Activated CD4-positive, alpha-beta memory T cell treated with anti-CD3 and anti-CD28 coated beads, Interleukin-2, amount 10 ng/mL, durations not matched to agents 7 days and 5 days (primary cell): ENCODE data around the gene C1D. TPM values are rescaled to one million over a fixed set of nuclear protein-coding genes. Genes with fewer than 3 reads are reported as not detected.
"Not testable (repeated sequence)": the region's sequence is repeated elsewhere in the genome, so short reads cannot be mapped to it uniquely, and the experiment has no call there.

Experiments
- CTCF ChIA-PET: fragments of 350-600 bp; sonication (Branson Sonifier 250); formaldehyde crosslinking; loops from one replicate; lab custom pipeline; 2021; ENCODE audit warnings: antibody characterized with exemption, inconsistent platforms; lab: Charles Lee
- POLR2A ChIA-PET: fragments of 350-600 bp; sonication (Branson Sonifier 250); formaldehyde crosslinking; loops from one replicate; lab custom pipeline; 2021; ENCODE audit warnings: antibody characterized with exemption; lab: Charles Lee
- DNase-seq: peaks from one replicate; pipeline ENCODE4 v3.0.0-alpha.2; 2020
- H3K27ac Mint-ChIP-seq: one replicate; pipeline ENCODE4 v1.8.0; 2021; ENCODE audit warnings: mild to moderate bottlenecking, mixed read lengths
- H3K27me3 Mint-ChIP-seq: one replicate; pipeline ENCODE4 v1.8.0; 2021; ENCODE audit warnings: mixed read lengths
- H3K36me3 Mint-ChIP-seq: one replicate; pipeline ENCODE4 v1.8.0; 2021; ENCODE audit warnings: low read depth, mixed read lengths
- H3K4me1 Mint-ChIP-seq: one replicate; pipeline ENCODE4 v1.8.0; 2021; ENCODE audit warnings: mixed read lengths
- H3K4me3 Mint-ChIP-seq: one replicate; pipeline ENCODE4 v1.8.0; 2021; ENCODE audit warnings: mild to moderate bottlenecking, mixed read lengths
- H3K9me3 Mint-ChIP-seq: one replicate; pipeline ENCODE4 v1.8.0; 2021; ENCODE audit warnings: mixed read lengths
- total RNA-seq, 2 experiments: library from RNA; stranded (reverse); gene quantifications; one replicate each; pipeline ENCODE4 v1.2.3, GENCODE V29; 2021

Gene C1D
- total RNA-seq, 2 experiments from 2014 or later = 18.0 to 18.4 TPM

DNA sequence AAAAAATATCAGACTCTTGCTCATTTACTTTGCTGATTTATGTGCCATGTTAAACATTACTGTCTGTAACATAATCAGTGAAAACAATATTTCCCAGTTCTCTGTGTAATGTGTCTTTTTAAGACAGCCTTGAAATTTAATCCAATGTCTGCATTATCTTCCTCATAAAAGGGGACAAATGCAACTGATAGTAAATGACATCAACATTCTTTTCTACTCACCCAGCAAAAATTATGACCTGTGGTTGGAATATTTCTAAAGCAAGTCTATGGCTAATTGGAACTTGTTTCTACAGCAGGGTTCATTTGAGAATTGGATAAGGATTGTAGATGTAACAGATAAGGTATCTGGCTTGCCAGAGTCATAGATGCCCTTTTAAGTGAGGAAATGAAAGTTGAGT lies 34.8 kb downstream of the C1D start:
- Mint-ChIP-seq H3K27ac (no peak overlapping the region), H3K4me3 (no peak overlapping the region), H3K36me3 (no peaks in the 10 kb centered on the region), H3K27me3 (peaks cover 20% of the 10 kb centered on the region), H3K4me1 (peaks cover 3% of the 10 kb centered on the region), H3K9me3 (no peaks in the 10 kb centered on the region)
- CTCF ChIA-PET = no interaction called here
- POLR2A ChIA-PET = no interaction called here
- no peak for DNase-seq

- DNase-seq = no peak
- Mint-ChIP-seq H3K36me3 (no peaks in the 10 kb centered on the region), H3K27ac (no peak overlapping the region), H3K4me1 (no peaks in the 10 kb centered on the region), H3K9me3 (no peaks in the 10 kb centered on the region), H3K4me3 (no peak overlapping the region), H3K27me3 (peaks cover 32% of the 10 kb centered on the region)
- POLR2A ChIA-PET = no interaction called here
- CTCF ChIA-PET = no interaction called here
Measured at GRCh38 chr2:68024450-68024849, 38.4 kb downstream of the C1D start.

DNA sequence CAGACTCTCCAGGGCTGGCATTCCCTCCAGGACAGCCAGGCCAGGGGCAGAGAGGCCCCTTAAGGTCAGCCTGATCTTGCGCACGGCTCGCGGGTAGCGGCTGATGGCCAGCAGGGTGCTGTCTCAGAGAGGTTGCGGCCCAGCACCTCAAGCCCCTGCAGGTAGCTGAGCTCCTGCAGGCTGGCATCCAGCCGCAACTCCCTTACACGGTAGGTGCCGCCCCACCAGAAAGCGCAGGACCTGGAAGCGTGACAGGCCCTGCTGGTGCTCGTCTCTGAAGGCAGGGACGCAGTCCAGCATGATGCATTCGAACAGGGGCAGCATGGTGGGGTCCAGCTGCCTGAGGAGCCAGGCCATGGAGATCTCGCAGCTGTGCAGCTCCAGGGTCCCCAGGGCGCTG lies 38.9 kb downstream of the C1D start:
- H3K4me1 Mint-ChIP-seq = no peaks in the 10 kb centered on the region
- ChIA-PET CTCF (no interaction called here), POLR2A (no interaction called here)
- no peak for DNase-seq
- H3K27me3 Mint-ChIP-seq = peaks cover 30% of the 10 kb centered on the region
- no peak overlapping the region for H3K27ac Mint-ChIP-seq
- H3K4me3 Mint-ChIP-seq = no peak overlapping the region
- no peaks in the 10 kb centered on the region for H3K36me3 Mint-ChIP-seq
- H3K9me3 Mint-ChIP-seq = no peaks in the 10 kb centered on the region

DNA sequence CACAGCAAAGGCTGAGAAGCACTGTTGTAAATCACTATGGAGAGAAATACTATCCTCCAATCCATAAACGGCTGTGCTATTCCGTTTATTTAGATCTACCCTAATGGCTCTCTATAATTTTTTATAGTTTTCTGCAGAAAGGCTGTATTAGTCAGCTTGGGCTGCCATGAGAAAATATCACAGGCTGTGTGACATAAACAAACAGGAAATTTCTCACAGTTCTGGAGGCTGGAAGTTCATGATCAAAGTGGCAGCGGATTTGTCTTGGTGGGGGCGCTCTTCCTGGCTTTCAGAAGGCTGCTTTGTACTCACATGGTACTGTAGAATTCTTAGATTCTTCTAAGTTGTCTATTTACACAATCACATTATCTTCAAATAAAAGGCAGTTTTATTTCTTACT lies 44.1 kb downstream of the C1D start:
- H3K27me3 Mint-ChIP-seq = peaks cover 20% of the 10 kb centered on the region
- ChIA-PET CTCF (interaction anchor here (1.1 to 1.6 kb wide), 2 partner anchors 12 to 14 kb away, joined by 3 to 4 read pairs; no protein-coding TSS in a partner anchor), POLR2A (no interaction called here)
- no peak overlapping the region for H3K4me3 Mint-ChIP-seq
- DNase-seq = no peak
- H3K9me3 Mint-ChIP-seq = no peaks in the 10 kb centered on the region
- H3K36me3 Mint-ChIP-seq = no peaks in the 10 kb centered on the region
- H3K4me1 Mint-ChIP-seq = no peaks in the 10 kb centered on the region
- H3K27ac Mint-ChIP-seq = no peak overlapping the region

- H3K36me3 Mint-ChIP-seq = no peaks in the 10 kb centered on the region
- no peak for DNase-seq
- H3K27ac Mint-ChIP-seq = no peak overlapping the region
- H3K4me1 Mint-ChIP-seq = no peaks in the 10 kb centered on the region
- H3K9me3 Mint-ChIP-seq = no peaks in the 10 kb centered on the region
- no peak overlapping the region for H3K4me3 Mint-ChIP-seq
- ChIA-PET POLR2A (no interaction called here), CTCF (no interaction called here)
- peaks cover 7% of the 10 kb centered on the region for H3K27me3 Mint-ChIP-seq
Measured at GRCh38 chr2:68009526-68009925, 53.3 kb downstream of the C1D start.

GRCh38 chr2:68000170-68000825 lies 62.5 kb downstream of the C1D start:
- Mint-ChIP-seq H3K9me3 (no peaks in the 10 kb centered on the region), H3K27me3 (peaks cover 9% of the 10 kb centered on the region), H3K36me3 (no peaks in the 10 kb centered on the region), H3K4me1 (no peaks in the 10 kb centered on the region), H3K27ac (no peak overlapping the region), H3K4me3 (no peak overlapping the region)
- no peak for DNase-seq
- ChIA-PET POLR2A (no interaction called here), CTCF (no interaction called here)

DNA sequence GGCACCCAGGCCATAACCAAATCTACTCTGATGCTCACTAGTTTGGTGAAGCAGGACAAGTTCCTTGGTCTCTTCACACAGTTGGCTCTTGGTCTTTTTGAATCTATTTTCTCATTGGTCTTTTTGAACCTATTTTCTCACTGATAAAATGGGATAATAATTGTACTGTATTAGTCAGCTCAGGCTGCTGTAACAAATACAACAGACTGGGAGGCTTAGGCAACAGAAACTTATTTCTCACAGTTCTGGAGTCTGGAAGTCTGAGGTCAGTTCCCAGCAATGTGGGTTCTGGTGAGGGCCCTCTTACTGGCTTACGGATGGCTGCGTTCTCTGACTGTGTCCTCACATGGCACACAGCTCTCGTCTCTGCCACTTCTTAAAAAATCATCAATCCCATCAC lies 63.5 kb downstream of the C1D start:
- Mint-ChIP-seq H3K27me3 (peaks cover 7% of the 10 kb centered on the region), H3K9me3 (no peaks in the 10 kb centered on the region), H3K4me1 (no peaks in the 10 kb centered on the region), H3K36me3 (no peaks in the 10 kb centered on the region), H3K4me3 (no peak overlapping the region), H3K27ac (no peak overlapping the region)
- CTCF ChIA-PET = no interaction called here
- POLR2A ChIA-PET = no interaction called here
- no peak for DNase-seq

DNA sequence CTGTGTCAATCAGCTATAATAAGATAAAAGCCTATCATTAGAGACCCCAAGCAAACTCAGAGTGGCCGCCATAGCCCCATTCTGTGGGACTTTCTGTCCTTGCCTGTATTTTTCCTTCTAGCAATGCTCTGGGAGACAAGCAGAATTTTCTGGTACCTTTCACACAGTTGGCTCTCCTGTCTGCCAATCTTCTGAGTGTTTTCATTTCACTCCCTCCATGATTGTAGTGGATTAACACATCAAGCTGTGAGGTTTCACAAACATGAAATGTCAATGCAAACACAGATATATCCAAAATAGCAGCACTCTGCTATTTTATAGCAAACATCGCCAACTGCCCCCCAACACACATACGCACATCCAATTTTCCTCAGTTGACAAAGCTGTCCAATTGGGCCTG lies 64.9 kb downstream of the C1D start:
- H3K9me3 Mint-ChIP-seq = no peaks in the 10 kb centered on the region
- H3K27me3 Mint-ChIP-seq = peaks cover 3% of the 10 kb centered on the region
- DNase-seq = no peak
- no peak overlapping the region for H3K27ac Mint-ChIP-seq
- ChIA-PET CTCF (no interaction called here), POLR2A (no interaction called here)
- no peaks in the 10 kb centered on the region for H3K4me1 Mint-ChIP-seq
- H3K36me3 Mint-ChIP-seq = no peaks in the 10 kb centered on the region
- no peak overlapping the region for H3K4me3 Mint-ChIP-seq

DNA sequence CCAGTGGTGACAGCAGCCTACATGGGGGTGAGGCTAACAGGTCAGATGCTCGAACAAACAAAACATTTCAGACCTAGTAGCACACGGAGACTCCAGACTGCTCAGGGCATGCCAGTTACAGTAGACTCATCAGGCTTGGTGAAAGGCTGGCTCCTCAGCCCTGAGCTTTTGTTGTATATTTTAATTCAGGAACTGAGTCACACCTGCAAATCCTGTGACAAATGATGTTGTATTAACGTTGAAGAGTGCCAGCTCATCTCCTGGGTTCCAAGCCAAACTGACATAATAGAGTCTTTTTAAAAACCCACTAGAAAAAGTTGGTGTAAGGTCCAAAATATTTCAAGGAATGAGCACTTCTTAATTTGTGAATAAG lies 65.3 kb downstream of the C1D start:
- Mint-ChIP-seq H3K27me3 (peaks cover 4% of the 10 kb centered on the region), H3K4me3 (no peak overlapping the region), H3K27ac (no peak overlapping the region), H3K9me3 (no peaks in the 10 kb centered on the region), H3K4me1 (no peaks in the 10 kb centered on the region), H3K36me3 (no peaks in the 10 kb centered on the region)
- CTCF ChIA-PET = no interaction called here
- no peak for DNase-seq
- POLR2A ChIA-PET = no interaction called here

DNA sequence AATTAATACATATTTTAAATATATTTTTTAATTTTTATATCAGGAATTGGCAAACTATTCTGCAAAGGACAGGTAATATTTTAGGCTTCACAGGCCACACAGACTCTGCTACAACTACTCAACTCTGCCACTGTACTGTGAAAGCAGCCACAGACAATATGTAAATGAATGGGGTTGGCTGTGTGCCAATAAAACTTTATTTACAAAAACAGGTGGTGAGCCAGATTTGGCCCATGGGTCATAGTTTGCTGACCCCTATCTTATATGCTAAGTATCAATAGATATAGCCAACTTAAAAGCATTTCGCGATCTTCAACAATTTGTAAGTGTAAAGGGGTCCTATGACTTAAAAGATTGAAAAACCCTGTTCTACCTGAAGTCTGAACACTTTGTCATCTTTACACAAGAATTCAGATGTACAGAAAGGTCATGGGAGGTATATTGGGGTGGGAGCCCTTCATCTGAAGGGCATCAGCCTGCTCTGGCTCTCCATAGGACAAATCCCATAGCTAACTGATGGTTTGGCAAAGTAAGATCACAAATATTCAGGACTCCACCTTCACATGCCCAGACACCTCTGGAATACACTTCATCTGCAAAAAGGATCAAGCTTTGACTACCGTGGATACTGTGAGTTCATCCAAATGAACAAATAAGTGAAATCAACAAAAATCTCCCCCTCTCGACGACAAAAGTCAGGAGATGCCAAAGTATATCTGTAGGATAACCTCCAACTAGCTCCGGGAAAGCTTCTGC lies 65.9 kb downstream of the C1D start:
- Mint-ChIP-seq H3K27me3 (peaks cover 3% of the 10 kb centered on the region), H3K4me1 (no peaks in the 10 kb centered on the region), H3K9me3 (no peaks in the 10 kb centered on the region), H3K27ac (no peak overlapping the region), H3K36me3 (no peaks in the 10 kb centered on the region), H3K4me3 (no peak overlapping the region)
- no peak for DNase-seq
- POLR2A ChIA-PET = no interaction called here
- CTCF ChIA-PET = interaction anchor here (0.6 kb wide), 1 partner anchor 1027 kb away, joined by 3 read pairs; no protein-coding TSS in a partner anchor

- Mint-ChIP-seq H3K9me3 (no peaks in the 10 kb centered on the region), H3K4me1 (no peaks in the 10 kb centered on the region), H3K27ac (no peak overlapping the region), H3K27me3 (peaks cover 3% of the 10 kb centered on the region), H3K4me3 (no peak overlapping the region), H3K36me3 (no peaks in the 10 kb centered on the region)
- DNase-seq = no peak
- POLR2A ChIA-PET = no interaction called here
- CTCF ChIA-PET = no interaction called here
Measured at GRCh38 chr2:67994716-67995115, 68.1 kb downstream of the C1D start.

DNA sequence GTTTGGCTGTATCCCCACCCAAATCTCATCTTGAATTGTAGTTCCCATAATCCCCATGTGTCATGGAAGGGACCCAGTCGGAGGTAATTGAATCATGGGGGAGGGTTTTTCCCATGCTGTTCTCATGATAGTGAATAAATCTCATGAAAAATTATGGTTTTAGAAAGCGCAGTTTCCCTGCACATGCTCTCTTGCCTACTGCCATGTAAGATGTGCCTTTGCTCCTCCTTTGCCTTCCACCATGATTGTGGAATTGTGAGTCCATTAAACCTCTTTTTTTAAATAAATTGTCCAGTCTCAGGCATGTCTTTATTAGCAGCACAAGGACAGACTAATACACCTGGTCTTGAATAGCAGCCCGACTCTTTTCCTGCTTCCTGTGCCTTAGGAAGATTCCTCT lies 68.7 kb downstream of the C1D start:
- H3K27me3 Mint-ChIP-seq, H3K9me3 Mint-ChIP-seq, H3K36me3 Mint-ChIP-seq, DNase-seq, H3K4me3 Mint-ChIP-seq, H3K4me1 Mint-ChIP-seq, CTCF ChIA-PET, POLR2A ChIA-PET, H3K27ac Mint-ChIP-seq: not testable (repeated sequence)

DNA sequence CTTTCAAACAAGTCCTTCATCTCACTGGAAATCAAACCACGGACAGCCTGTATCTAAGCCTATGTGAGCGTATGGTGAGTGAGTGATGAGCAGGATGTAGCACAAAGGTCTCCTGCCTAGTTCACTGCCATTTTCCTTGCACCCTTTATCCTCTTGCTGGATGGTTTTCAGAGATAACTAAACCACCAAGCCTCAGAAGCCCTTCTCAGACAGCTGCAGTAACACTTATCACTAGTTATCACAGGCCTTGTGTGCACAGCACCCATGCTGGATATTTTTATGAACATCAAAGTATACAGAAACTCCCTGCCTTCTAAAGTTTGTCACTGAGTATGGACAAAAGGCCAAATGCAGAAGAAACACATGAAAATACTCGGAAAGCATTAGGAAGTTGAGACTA lies 69.5 kb downstream of the C1D start:
- CTCF ChIA-PET = no interaction called here
- DNase-seq = no peak
- H3K9me3 Mint-ChIP-seq = no peaks in the 10 kb centered on the region
- H3K36me3 Mint-ChIP-seq = no peaks in the 10 kb centered on the region
- H3K27me3 Mint-ChIP-seq = peaks cover 3% of the 10 kb centered on the region
- no peak overlapping the region for H3K4me3 Mint-ChIP-seq
- POLR2A ChIA-PET = no interaction called here
- no peak overlapping the region for H3K27ac Mint-ChIP-seq
- H3K4me1 Mint-ChIP-seq = no peaks in the 10 kb centered on the region

DNA sequence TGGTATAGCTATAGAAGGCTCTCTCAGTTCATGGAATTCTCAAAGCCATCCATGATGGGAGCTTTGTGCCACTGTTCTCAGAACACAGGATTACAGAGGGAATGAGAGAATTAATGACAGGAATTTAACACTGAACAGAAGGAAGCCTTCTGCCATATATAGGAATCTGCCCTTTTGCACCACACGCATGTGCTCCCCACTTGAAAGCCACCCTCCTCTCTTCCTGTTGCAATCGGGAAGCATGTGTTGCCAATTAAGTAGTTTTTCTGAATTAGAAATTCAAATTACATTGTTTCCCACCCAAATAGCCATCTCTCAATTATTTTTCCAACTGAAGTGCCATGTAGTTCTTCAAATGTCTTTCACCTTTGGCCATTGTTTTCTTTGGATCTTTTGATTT lies 71.3 kb downstream of the C1D start:
- ChIA-PET CTCF (no interaction called here), POLR2A (no interaction called here)
- H3K4me1 Mint-ChIP-seq = no peaks in the 10 kb centered on the region
- H3K27ac Mint-ChIP-seq = no peak overlapping the region
- peaks cover 3% of the 10 kb centered on the region for H3K27me3 Mint-ChIP-seq
- no peak overlapping the region for H3K4me3 Mint-ChIP-seq
- DNase-seq = no peak
- no peaks in the 10 kb centered on the region for H3K9me3 Mint-ChIP-seq
- no peaks in the 10 kb centered on the region for H3K36me3 Mint-ChIP-seq
